ENCODE data around the gene ADGRG7.
A peak's percentile ranks its signal among the peaks of the same experiment; 100 is the strongest.

Gene ADGRG7

DNA sequence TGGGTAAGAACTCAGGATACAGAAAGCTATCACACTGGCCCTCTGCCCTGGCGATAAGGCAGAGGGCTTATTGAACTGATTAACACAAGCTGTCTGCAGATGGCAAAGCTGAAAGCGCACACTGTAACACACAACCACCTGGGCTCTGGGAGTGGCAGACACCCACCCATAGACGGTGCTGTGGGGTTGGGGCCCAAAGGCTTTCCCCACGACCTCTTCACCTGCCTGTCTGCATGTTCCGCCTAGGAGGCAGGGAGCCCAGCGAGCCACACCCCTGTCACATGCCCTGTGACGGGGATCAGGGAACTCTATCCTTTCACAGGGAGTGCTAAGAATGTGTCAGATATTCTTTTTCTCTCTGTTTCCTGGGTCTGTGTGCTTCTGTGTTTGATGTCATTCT, 87.8 kb downstream of the ADGRG7 start:
- H3K4me3 ChIP-seq (ENCODE audit: low read depth, low read length) = no peak overlapping the region

DNA sequence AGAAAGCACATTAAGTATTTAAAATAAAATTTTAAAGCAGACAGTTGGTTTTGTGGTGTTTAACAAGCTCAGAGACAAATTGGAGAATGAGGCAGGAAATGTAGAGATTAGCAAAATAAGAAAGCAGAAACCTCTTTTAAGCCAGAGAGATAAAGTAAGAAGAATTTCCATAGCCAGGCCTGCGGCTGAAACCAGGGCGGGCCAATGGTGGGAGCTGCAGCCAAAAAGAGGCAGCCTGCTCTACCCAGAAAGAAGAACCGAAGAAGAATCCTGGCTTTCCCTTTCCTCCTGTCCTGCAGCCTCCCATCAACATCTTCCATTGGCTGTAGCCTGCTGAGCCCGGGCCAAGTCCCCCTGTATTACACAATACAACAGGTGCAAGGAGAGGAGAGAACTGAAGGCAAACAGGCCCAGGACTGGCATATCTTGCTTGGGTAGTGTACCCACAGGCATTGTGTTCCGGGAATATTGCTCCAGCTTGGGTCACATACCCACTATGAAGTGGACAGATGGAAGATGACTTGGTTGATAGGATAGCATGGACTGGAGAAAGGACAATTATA, 88.4 kb downstream of the ADGRG7 start:
- H3K4me3 ChIP-seq (ENCODE audit: low read depth, low read length) = no peak overlapping the region

GRCh38 chr3:100698736-100699135, 89.3 kb downstream of the ADGRG7 start:
- H3K4me3 ChIP-seq (ENCODE audit: low read depth, low read length) = no peak overlapping the region

- H3K4me3 ChIP-seq (ENCODE audit: low read depth, low read length) = no peak overlapping the region
Measured at GRCh38 chr3:100700708-100701107, 91.3 kb downstream of the ADGRG7 start.

GRCh38 chr3:100702082-100702979, 92.9 kb downstream of the ADGRG7 start:
- H3K4me3 ChIP-seq (ENCODE audit: low read depth, low read length) = no peak overlapping the region

- no peak overlapping the region for H3K4me3 ChIP-seq (ENCODE audit: low read depth, low read length)
Measured at GRCh38 chr3:100702980-100703345, 93.6 kb downstream of the ADGRG7 start.

DNA sequence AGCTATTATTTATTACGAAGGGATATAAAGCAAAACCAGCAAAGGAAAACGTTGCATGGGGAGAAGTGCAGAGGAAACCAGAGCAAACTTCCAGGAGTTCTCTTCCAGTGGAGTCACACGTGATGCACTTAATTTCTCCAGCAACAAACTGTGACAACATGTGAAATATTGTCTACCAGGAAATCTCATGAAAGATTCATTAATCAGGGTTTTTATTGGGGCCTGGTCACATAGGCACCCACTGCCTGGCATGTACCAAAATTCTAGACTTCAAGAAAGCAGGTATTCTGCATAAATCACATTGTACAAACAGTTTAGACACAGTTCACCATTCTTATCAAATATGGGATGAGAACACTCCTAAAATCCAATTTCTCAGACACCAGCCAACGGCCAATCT, 94.5 kb downstream of the ADGRG7 start:
- H3K4me3 ChIP-seq (ENCODE audit: low read depth, low read length) = no peak overlapping the region

GRCh38 chr3:100706365-100706764, 97.0 kb downstream of the ADGRG7 start:
- H3K4me3 ChIP-seq (ENCODE audit: low read depth, low read length) = no peak overlapping the region

DNA sequence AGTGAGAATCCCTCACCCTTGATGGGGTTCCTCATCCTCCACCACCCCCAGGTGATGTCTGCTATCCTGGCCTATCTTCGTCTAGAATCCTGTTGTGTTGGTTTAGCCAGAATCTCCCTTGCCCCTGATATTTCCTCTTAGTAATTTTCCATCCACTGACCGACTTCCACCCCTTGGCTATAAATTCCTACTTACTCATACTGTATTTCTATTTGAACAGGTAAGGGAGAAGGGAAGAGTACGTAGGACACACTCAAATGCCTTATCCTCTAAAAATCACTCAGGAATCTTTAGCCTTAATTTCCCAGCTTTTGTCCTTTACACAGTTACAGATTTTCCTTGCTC, 99.2 kb downstream of the ADGRG7 start:
- H3K4me3 ChIP-seq (ENCODE audit: low read depth, low read length) = peak overlapping the region; percentile 62

GRCh38 chr3:100708989-100709841, 99.8 kb downstream of the ADGRG7 start, which contains the start of gene TFG:
Gene TFG (plus strand): TSS chr3:100709494. CDS start chr3:100713686, 4,192 bp downstream.
- peak within 1 kb of the TSS; percentile 62 for H3K4me3 ChIP-seq (ENCODE audit: low read depth, low read length)

DNA sequence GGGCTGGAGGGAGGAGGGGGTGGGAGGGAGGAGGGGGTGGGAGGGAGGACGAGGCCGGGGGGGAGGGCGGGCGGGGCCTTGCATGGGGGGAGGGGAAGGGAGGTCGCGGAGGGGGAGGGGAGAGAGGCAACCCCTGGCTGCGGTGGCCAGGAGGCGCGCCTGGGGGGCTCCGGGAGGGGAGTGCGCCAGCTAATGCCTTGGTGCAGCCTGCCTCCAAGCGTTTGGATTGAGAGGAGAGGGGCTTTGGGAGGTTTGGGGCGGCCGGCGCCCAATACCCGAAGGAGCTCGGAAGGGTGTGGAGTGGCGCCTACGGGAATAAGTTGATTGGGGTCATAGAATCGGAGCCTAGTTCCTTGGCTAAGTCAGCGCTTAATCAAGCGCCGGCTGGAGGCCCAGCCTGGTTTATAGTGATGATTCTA, 100.5 kb downstream of the ADGRG7 start:
- peak overlapping the region; percentile 62 for H3K4me3 ChIP-seq (ENCODE audit: low read depth, low read length)

GRCh38 chr3:100710261-100710968, 101.0 kb downstream of the ADGRG7 start:
- peak overlapping the region; percentile 61 for H3K4me3 ChIP-seq (ENCODE audit: low read depth, low read length)

GRCh38 chr3:100715176-100715575, 105.8 kb downstream of the ADGRG7 start:
- H3K4me3 ChIP-seq (ENCODE audit: low read depth, low read length) = no peak overlapping the region

DNA sequence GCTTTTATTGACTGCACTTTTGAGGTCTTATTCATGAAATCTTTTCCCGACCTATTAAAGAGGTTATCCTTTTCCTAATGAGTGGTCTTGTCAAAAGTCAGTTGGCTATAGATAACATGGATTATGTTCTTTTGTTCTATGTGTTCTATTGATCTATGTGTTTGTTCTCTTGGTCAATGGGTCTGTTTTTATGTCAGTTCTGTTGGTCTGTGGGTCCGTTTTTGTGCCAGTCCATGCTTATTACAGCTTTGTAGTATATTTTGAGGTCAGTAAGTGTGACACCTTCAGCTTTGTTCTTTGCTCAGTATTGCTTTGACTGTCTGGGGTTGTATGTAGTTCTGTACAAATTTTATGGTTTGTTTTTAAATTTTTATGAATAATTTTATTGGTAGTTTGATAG, 107.7 kb downstream of the ADGRG7 start:
- no peak overlapping the region for H3K4me3 ChIP-seq (ENCODE audit: low read depth, low read length)

DNA sequence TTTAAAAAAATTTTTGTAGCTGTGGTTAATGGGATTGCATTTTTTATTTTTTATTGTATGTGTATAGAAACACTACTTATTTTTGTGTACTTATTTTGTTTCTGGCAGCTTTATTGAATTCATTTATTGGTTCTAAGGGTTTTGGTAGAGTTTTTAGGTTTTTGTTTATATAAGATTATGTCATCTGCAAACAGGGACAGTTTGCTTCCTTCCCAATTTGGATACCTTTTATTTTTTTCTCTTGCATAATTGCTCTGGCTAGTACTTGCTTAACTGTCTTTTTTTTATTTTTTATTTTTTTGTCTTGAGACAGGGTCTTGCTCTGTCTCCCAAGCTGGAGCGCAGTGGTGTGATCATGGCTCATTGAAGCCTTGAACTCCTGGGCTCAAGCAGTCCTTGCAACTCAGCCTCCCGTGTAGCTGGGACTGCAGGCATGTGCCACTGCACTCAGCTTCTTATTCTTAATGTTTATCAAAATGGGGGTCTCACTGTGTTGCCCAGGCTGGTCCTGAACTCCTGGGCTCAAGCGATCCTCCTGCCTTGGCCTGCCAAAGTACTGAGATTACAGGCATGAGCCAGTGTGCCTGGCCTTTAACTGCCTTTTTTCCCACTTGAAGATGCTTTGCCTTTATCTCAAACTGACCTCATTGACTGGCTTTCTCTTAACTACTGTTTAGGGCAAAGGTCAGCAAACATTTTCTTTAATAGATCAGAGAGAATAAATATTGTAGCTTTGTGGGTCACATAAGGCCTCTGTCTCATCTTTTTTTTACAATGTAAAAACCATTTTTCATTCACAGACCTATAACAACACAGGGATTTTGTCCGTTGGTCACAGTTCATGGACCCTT, 108.5 kb downstream of the ADGRG7 start:
- H3K4me3 ChIP-seq (ENCODE audit: low read depth, low read length) = no peak overlapping the region

DNA sequence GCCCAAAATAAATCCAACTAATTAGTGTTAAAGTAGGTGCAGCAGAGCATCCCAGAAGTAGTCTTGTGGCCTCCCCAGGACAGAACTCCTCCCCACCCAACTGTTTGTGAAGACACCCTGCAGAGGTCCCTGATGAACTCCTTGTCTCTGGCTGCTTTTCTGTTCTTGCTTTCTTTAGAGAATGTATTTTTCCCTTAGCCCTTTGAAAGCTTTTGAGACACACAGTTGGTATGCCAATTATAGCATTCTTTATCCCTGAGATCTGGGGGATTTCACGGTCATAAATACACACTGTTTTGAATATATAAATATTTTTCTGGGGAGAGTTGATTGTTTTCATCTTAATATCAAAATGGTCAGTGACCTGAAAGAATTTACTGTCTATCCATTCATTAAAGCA, 109.7 kb downstream of the ADGRG7 start:
- H3K4me3 ChIP-seq (ENCODE audit: low read depth, low read length) = no peak overlapping the region

- no peak overlapping the region for H3K4me3 ChIP-seq (ENCODE audit: low read depth, low read length)
Measured at GRCh38 chr3:100720426-100720825, 111.0 kb downstream of the ADGRG7 start.

- H3K4me3 ChIP-seq (ENCODE audit: low read depth, low read length) = no peak overlapping the region
Measured at GRCh38 chr3:100725935-100726513, 116.6 kb downstream of the ADGRG7 start.

DNA sequence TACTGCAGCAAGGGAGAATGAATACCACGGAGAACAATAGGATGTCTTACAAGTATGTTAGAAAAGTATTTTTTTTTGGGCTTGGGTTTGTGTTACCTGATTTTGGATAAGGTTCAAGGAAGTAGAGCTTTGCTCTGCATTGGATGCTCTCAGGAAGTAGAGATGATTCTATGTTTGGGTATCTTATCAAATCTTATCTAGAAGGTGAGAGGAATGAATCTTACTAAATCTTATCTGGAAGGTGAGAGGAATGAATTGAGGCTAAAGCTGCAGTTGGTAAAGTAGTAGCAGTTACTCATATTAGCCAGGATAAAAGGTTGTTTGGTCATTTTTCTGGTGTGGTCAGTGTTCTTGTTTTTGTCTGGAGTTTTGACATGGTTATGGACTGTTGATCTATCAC, 117.3 kb downstream of the ADGRG7 start:
- no peak overlapping the region for H3K4me3 ChIP-seq (ENCODE audit: low read depth, low read length)

- no peak overlapping the region for H3K4me3 ChIP-seq (ENCODE audit: low read depth, low read length)
Measured at GRCh38 chr3:100730524-100730923, 121.1 kb downstream of the ADGRG7 start.

All from iPS-11a (cell line).